Psoas muscle (tissue), 8 donors: ENCODE measurements around the gene BRD3OS. TPM values are rescaled to one million over a fixed set of nuclear protein-coding genes. Genes with fewer than 3 reads are reported as not detected.

Experiments used
- ATAC-seq, 4 donors: fragments of 200-7000 bp; cut with Tn5 transposase; one replicate each; pipeline ENCODE4 v1.9.1; 2020; ENCODE audit warnings: moderate library complexity in 3 of 4, mild to moderate bottlenecking in 2 of 4
- DNase-seq, 2 donors: peaks; one replicate each; pipeline ENCODE4 v3.0.0-alpha.2; 2020
- H3K27ac ChIP-seq: fragments of 200-600 bp; one replicate; pipeline ENCODE4 v1.8.0; 2022
- H3K27me3 ChIP-seq, 3 donors: fragments of 200-600 bp in 1 of 3; one replicate each; pipeline versions ENCODE4 v1.6.1 to v1.8.0; 2013 to 2022; ENCODE audit warnings: low read length in 2 of 3, mild to moderate bottlenecking in 2 of 3, moderate library complexity in 1 of 3; ENCODE audit not compliant: insufficient read depth in 3 of 3
- H3K36me3 ChIP-seq, 2 donors: fragments of 200-600 bp in 1 of 2; one replicate each; pipeline versions ENCODE4 v1.6.1 to v1.8.0; 2013 to 2022; ENCODE audit warnings: low read depth in 1 of 2, mild to moderate bottlenecking in 1 of 2, moderate library complexity in 1 of 2; ENCODE audit not compliant: insufficient read depth in 1 of 2
- H3K4me1 ChIP-seq: fragments of 200-600 bp; one replicate; pipeline ENCODE4 v1.8.0; 2022
- H3K4me3 ChIP-seq: fragments of 200-600 bp; one replicate; pipeline ENCODE4 v1.8.0; 2022; ENCODE audit warnings: mild to moderate bottlenecking
- H3K9me3 ChIP-seq: fragments of 200-600 bp; one replicate; pipeline ENCODE4 v1.8.0; 2022
- WGBS, 3 donors: extraction: QIAGEN DNeasy Blood & Tissue Kit; methylation state at CpG; one replicate each; pipeline versions ENCODE4 v1.1.6 to v1.1.7; 2013; 5-methylcytosine and 5-hydroxymethylcytosine counted together
- intact Hi-C, 2 donors: fragments of 100-400 bp; cut with DNase I; formaldehyde crosslinking; loops; one replicate each; pipeline versions ENCODE4 v1.11.0 to v1.14.2; 2022
- polyA plus RNA-seq, 3 donors: library from polyadenylated mRNA; stranded (reverse); fragments of 200-250 nt; gene quantifications; one replicate each; pipeline ENCODE4 v1.2.3, GENCODE V29; 2013
- total RNA-seq, 4 donors: library from RNA; stranded (reverse); fragmentation: NEBNext Ultra II Directional in 2 of 4; extraction: Animal tissue kit (Norgen Biotek cat#: 25700) in 2 of 4; gene quantifications; one replicate each; pipeline versions ENCODE4 v1.2.1 to v1.2.4, GENCODE V29; 2021 to 2023
- TF ChIP-seq, protein P1 (sequence below): fragments of 200-600 bp; IDR thresholded peaks from one replicate; pipeline ENCODE4 v1.8.0; 2022; ENCODE audit warnings: antibody characterized with exemption
- donor health status: healthy with polysubstance abuse.
- donor health status: DM: no; HTN: no; CAD: no; lungs with moderate emphysema.
- donor health status: Bipolar disorder and iron deficiency.
- donor health status: healthy.
- donor health status: DM: yes; HTN: yes; CAD: no.
- donor health status: DM: no; HTN: no; CAD: no.
- donor health status: DM: no; HTN: no; CAD: no.
- donor health status: DM: yes; HTN: yes; CAD: no.

Gene BRD3OS
- total and polyA plus RNA-seq, 7 donors = 1.2 to 8.7 (median 4.1) TPM

DNA sequence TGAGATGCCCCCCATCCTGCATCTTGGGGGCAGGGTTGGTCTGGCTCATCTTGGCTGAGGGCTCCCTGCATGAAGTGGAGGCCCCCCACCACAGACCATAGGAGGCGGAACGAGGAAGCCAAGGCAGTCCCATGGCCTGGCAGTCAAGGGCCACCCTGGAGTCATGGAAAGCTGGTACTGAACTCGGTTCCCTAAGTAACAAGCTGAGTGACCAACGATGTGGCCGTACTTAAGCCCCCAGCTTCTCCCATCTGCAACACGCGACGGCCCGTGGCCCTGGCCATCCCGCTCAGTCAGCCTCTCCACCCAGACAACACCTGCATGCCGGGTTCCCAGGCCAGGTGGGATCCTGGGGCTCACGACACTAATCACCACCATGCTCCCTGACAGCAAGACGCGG is 25.4 kb downstream of the BRD3OS start:
- H3K4me1 ChIP-seq = peaks cover 61% of the 10 kb centered on the region
- WGBS, 3 donors = 88 to 90% (median 88%) methylated on average over 14 of the region's 14 CpGs
- no peak overlapping the region for H3K4me3 ChIP-seq
- no peaks in the 10 kb centered on the region for H3K9me3 ChIP-seq
- H3K36me3 ChIP-seq = peaks cover 3 to 66% of the 10 kb centered on the region in 2 donors
- intact Hi-C loops = no loop called here
- DNase-seq (no peak), ATAC-seq (no peak)
- TF ChIP-seq, protein P1, sequence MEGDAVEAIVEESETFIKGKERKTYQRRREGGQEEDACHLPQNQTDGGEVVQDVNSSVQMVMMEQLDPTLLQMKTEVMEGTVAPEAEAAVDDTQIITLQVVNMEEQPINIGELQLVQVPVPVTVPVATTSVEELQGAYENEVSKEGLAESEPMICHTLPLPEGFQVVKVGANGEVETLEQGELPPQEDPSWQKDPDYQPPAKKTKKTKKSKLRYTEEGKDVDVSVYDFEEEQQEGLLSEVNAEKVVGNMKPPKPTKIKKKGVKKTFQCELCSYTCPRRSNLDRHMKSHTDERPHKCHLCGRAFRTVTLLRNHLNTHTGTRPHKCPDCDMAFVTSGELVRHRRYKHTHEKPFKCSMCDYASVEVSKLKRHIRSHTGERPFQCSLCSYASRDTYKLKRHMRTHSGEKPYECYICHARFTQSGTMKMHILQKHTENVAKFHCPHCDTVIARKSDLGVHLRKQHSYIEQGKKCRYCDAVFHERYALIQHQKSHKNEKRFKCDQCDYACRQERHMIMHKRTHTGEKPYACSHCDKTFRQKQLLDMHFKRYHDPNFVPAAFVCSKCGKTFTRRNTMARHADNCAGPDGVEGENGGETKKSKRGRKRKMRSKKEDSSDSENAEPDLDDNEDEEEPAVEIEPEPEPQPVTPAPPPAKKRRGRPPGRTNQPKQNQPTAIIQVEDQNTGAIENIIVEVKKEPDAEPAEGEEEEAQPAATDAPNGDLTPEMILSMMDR = no peak
- H3K27me3 ChIP-seq = no peaks in the 10 kb centered on the region
- H3K27ac ChIP-seq = no peak overlapping the region

DNA sequence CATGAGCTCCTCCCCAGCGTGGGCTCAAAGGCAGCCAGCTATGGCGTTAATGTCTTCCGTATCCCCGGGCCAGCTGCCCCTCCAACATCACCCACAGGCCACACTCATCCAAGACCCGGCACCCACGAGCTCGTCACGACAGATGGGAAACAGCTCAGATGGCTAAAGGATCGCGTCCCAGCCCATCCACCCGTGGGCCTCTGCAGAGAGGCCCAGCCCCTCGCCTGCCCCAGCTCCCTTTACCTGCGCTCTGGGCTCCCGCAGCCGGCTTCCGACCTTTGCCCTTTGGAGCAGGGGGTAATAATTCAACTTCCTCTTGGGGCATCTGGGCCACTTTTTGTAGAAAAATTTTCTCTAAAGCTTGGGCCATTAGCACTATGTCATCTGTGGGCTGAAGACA is 26.0 kb downstream of the BRD3OS start:
- no peak for ATAC-seq
- peaks cover 3 to 60% of the 10 kb centered on the region in 2 donors for H3K36me3 ChIP-seq
- no peak overlapping the region for H3K4me3 ChIP-seq
- 82 to 86% (median 84%) methylated on average over 16 of the region's 16 CpGs for WGBS, 3 donors
- DNase-seq = peak in 1 of 2 donors; percentile 42
- no peaks in the 10 kb centered on the region for H3K27me3 ChIP-seq
- H3K27ac ChIP-seq = no peak overlapping the region
- intact Hi-C loops = no loop called here
- TF ChIP-seq, protein P1 = no peak
- no peaks in the 10 kb centered on the region for H3K9me3 ChIP-seq
- H3K4me1 ChIP-seq = peaks cover 65% of the 10 kb centered on the region

DNA sequence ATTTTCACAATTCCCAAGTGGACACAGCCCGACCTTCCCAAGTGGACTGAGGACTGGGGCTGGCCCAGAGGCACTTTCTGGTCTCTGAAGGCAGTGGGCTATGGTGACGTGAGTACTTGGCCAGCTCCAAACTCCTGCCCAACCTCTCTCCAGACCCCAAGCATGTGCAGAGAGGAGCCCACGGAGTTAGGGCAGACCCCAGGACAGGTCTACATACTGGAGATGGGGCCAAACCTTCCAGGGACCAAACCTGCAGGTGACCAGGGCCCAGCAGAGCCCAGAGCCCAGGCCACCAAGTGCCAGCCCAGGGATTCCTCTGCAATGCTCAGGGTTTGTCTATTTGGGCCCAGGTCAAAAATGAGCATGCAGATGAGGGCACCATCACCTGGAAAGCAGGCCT is 27.2 kb downstream of the BRD3OS start:
- 83 to 95% (median 87%) methylated on average over 3 of the region's 3 CpGs for WGBS, 3 donors
- intact Hi-C loops = no loop called here
- Histone ChIP-seq H3K27ac (no peak overlapping the region), H3K9me3 (no peaks in the 10 kb centered on the region), H3K4me3 (no peak overlapping the region), H3K4me1 (peaks cover 65% of the 10 kb centered on the region), H3K36me3 (peaks cover 3 to 55% of the 10 kb centered on the region in 2 donors), H3K27me3 (no peaks in the 10 kb centered on the region)
- TF ChIP-seq, protein P1 = no peak
- ATAC-seq (no peak), DNase-seq (no peak)

DNA sequence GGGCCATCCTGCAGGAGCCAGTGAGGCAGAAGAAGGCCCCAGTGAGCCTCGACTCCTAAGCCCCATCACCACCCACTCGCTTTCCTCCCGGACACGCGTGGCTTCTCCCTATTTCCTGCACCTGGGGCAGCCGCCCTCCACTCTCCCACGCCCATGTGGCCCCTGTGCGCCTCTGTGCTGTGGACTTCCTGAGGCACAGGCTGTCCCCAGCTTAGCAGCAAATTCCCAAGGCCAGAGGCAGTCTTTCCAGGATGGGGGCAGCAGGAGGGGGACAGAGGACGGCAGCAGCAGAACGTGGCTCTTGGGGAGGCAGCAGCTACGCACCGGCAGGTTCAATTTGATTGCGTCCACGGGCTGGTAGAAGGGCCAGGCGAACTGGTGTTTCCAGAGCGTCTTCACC is 27.7 kb downstream of the BRD3OS start:
- TF ChIP-seq, protein P1 = no peak
- H3K27me3 ChIP-seq = no peaks in the 10 kb centered on the region
- 68 to 80% (median 69%) methylated on average over 16 of the region's 16 CpGs for WGBS, 3 donors
- H3K36me3 ChIP-seq = peaks cover 3 to 51% of the 10 kb centered on the region in 2 donors
- no peak overlapping the region for H3K4me3 ChIP-seq
- H3K9me3 ChIP-seq = no peaks in the 10 kb centered on the region
- H3K27ac ChIP-seq = no peak overlapping the region
- intact Hi-C loops = no loop called here
- peak in 1 of 2 donors; percentile 26 for DNase-seq
- H3K4me1 ChIP-seq = peaks cover 65% of the 10 kb centered on the region
- ATAC-seq = no peak

DNA sequence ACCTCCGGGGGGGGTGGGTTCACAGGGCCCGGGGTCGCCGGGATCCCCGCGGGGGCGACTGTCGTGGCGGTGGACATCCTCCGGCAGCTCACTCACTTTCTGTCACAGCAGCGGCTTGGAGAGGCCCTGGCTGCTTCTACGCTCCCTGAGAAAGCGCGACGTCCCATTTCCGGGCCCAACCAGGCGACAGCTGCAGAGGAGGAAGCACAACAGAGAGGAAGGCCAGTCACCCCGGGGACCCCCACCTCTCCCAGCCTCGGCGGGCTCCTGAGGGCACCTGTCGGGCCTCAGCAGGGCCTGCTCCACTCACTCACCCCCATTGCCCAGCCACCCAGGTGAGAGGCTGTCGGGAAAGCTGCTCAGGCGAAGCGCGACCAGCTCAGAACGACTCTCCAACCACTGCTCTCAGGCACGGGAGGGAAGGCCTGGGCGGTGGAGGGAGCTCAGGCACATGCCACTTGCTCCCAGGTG is 28.2 kb downstream of the BRD3OS start:
- H3K9me3 ChIP-seq = no peaks in the 10 kb centered on the region
- H3K27ac ChIP-seq = peak overlapping the region; percentile 30
- 49 to 77% (median 60%) methylated on average over 25 to 28 of the region's 28 CpGs for WGBS, 3 donors
- H3K27me3 ChIP-seq = no peaks in the 10 kb centered on the region
- peaks cover 3 to 46% of the 10 kb centered on the region in 2 donors for H3K36me3 ChIP-seq
- TF ChIP-seq, protein P1 = no peak
- ATAC-seq (no peak), DNase-seq (peak in 1 of 2 donors; percentile 56)
- peaks cover 65% of the 10 kb centered on the region for H3K4me1 ChIP-seq
- H3K4me3 ChIP-seq = no peak overlapping the region
- intact Hi-C loops = no loop called here
